ENCODE data around the gene PLXNC1. TPM values are rescaled to one million over a fixed set of nuclear protein-coding genes. Genes with fewer than 3 reads are reported as not detected.

Gene PLXNC1
- total RNA-seq, 1 donor from 2014 or later: 28.0 TPM

DNA sequence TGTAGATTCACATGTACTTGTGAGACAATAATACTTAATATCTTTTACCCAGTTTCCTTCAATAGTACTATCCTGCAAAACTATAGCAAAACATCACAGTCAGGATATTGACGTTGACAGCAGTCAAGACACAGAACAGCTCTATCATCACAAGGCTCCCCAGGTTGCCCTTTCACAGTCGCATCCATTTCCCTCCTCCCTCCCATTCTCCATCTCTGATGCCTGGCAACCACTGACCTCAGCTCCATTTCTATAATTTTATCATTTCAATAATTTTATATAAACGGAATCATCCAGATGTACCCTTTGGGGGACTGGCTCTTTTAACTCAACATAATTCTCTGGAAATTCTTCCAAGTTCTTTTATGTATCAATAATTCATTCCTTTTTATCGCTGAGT lies 81.5 kb downstream of the PLXNC1 start:
- H3K36me3 ChIP-seq: peaks cover 9% of the 10 kb centered on the region
- TF ChIP-seq, protein P1, sequence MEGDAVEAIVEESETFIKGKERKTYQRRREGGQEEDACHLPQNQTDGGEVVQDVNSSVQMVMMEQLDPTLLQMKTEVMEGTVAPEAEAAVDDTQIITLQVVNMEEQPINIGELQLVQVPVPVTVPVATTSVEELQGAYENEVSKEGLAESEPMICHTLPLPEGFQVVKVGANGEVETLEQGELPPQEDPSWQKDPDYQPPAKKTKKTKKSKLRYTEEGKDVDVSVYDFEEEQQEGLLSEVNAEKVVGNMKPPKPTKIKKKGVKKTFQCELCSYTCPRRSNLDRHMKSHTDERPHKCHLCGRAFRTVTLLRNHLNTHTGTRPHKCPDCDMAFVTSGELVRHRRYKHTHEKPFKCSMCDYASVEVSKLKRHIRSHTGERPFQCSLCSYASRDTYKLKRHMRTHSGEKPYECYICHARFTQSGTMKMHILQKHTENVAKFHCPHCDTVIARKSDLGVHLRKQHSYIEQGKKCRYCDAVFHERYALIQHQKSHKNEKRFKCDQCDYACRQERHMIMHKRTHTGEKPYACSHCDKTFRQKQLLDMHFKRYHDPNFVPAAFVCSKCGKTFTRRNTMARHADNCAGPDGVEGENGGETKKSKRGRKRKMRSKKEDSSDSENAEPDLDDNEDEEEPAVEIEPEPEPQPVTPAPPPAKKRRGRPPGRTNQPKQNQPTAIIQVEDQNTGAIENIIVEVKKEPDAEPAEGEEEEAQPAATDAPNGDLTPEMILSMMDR (IDR thresholded peaks at IDR 0.05): no peak
- intact Hi-C loops (cut with DNase I): no loop called here
- DNase-seq: no peak
- H3K27me3 ChIP-seq (ENCODE audit: low read depth): no peaks in the 10 kb centered on the region
- no peak for ATAC-seq
- H3K4me1 ChIP-seq: no peaks in the 10 kb centered on the region
- H3K27ac ChIP-seq: no peak overlapping the region
- no peak overlapping the region for H3K4me3 ChIP-seq
- H3K9me3 ChIP-seq: no peaks in the 10 kb centered on the region

DNA sequence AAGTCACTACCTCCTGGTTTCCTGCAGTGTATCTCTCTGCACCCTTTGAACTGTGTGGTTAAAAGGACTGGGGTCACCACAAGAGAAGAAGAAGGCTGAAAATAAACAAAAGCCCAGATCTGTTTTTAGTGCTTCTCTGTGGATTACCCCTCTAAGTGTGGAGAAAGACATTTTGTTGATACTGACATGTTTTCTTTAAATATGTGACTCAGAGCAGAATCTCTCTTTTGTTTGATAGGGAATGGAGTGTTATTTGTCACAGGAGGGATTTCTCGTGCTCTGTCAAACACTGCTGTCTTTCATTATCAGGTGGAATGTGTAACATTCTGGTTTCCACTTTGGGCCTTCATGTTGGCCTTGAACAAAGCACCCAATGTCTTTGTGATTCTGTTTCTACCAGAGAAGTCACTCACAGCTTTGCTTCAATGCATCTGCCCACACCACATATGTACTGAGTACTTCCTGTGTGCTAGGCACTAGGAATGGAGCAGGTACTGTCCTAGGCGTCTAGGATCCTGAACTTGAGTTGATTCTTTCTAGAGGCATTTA lies 82.1 kb downstream of the PLXNC1 start:
- Histone ChIP-seq H3K4me1 (no peaks in the 10 kb centered on the region), H3K27ac (no peak overlapping the region), H3K27me3 (ENCODE audit: low read depth) (no peaks in the 10 kb centered on the region), H3K9me3 (no peaks in the 10 kb centered on the region), H3K36me3 (peaks cover 6% of the 10 kb centered on the region), H3K4me3 (no peak overlapping the region)
- TF ChIP-seq, protein P1 (IDR thresholded peaks at IDR 0.05): no peak
- intact Hi-C loops (cut with DNase I): no loop called here
- ATAC-seq (no peak), DNase-seq (no peak)

DNA sequence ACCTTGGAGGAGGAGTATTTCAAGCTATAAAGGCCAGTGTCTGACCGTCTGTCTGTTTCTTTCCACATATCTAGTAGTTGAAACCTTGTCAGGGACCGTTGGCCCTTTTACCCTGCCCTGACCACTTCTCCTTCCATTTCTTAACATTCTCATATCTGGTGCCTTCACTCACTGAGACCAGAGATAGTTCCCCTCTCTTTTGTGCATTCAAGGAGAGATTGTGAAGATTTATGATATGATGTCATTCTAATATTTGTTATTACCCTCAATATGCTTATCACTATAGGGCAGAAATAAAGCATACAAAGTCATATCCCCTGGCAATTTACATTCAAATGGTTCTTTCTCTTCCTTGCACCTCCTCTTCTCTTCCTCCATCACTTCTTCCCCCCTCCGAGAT lies 83.3 kb downstream of the PLXNC1 start:
- Histone ChIP-seq H3K27me3 (ENCODE audit: low read depth) (no peaks in the 10 kb centered on the region), H3K36me3 (peaks cover 6% of the 10 kb centered on the region), H3K4me1 (no peaks in the 10 kb centered on the region), H3K9me3 (no peaks in the 10 kb centered on the region), H3K27ac (no peak overlapping the region), H3K4me3 (no peak overlapping the region)
- TF ChIP-seq, protein P1 (IDR thresholded peaks at IDR 0.05): no peak
- intact Hi-C loops (cut with DNase I): no loop called here
- no peak for DNase-seq
- ATAC-seq: peak; percentile 32 to 43

DNA sequence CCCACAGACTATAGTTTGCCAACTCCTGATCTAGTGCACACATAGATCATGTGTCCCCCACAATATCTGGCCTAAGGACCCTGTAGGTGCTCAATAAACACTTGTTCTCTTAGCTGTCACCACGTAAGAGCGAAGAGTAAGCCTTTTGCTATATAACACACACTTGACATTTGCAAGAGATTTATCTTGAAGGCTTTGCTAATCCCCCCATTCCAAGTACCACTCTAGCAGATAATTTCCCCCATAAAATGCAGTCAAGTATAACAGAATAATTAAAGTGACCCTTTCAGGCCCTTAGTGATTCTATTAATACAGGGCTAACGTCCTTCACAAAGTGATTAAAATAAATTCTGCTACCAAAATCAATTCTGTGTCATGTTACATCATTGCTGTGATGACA lies 87.5 kb downstream of the PLXNC1 start:
- TF ChIP-seq, protein P1 (IDR thresholded peaks at IDR 0.05): no peak
- intact Hi-C loops (cut with DNase I): no loop called here

DNA sequence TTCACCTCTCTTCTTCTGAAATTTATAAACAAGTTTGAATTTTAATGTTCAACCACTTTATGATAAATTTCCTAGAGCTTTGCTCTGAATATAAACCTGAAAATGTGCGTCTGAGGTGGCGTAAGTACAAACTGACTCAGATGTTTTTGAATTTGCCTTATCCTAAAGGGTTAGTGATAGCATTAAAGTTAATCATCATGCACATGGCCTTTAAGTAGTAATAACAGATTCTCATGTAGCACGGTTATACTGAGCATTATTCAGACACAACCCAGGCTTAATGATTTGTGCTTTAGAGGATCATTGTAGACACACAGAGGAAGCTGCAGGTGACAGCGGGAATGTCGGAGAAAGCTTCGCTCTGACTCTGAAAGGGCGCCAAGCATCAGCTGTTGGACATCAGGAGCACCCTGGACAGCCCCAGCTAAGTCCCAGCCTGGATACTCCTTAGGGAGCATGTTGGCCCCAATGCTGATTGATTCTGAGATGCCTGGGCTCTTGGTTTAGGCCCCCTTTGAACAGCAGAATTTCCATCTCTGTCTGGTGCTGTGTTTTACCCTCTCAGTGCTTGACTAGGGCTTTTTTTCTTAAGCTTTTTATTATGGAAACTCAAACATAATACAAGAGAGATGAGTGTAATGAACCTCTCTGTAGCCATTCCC lies 91.1 kb downstream of the PLXNC1 start:
- H3K4me3 ChIP-seq: no peak overlapping the region
- no peak overlapping the region for H3K27ac ChIP-seq
- ATAC-seq (no peak), DNase-seq (no peak)
- H3K27me3 ChIP-seq (ENCODE audit: low read depth): no peaks in the 10 kb centered on the region
- TF ChIP-seq, protein P1 (IDR thresholded peaks at IDR 0.05): no peak
- no peaks in the 10 kb centered on the region for H3K36me3 ChIP-seq
- intact Hi-C loops (cut with DNase I): no loop called here
- no peaks in the 10 kb centered on the region for H3K9me3 ChIP-seq
- H3K4me1 ChIP-seq: peaks cover 3% of the 10 kb centered on the region

More for the DNA sequence above, 87.5 kb downstream of the PLXNC1 start:
- ATAC-seq: no peak
- no peak overlapping the region for H3K27ac ChIP-seq
- H3K9me3 ChIP-seq: no peaks in the 10 kb centered on the region
- H3K27me3 ChIP-seq (ENCODE audit: low read depth): no peaks in the 10 kb centered on the region
- DNase-seq: no peak
- H3K4me3 ChIP-seq: no peak overlapping the region
- no peaks in the 10 kb centered on the region for H3K36me3 ChIP-seq
- H3K4me1 ChIP-seq: no peaks in the 10 kb centered on the region
